HK-2 (cell line): ENCODE measurements around the gene C2CD4C.
"Not testable (repeated sequence)": the region's sequence is repeated elsewhere in the genome, so short reads cannot be mapped to it uniquely, and the experiment has no call there.

Source experiments
- DNase-seq: peaks from one replicate; pipeline ENCODE4 v3.0.0-alpha.2; 2018; ENCODE audit not compliant: unreplicated experiment

C2CD4C gene

GRCh38 chr19:408902-409515, at the start of gene C2CD4C:
TSS of gene C2CD4C (minus strand) at chr19:409147. CDS start at chr19:408361, 786 bp downstream.
- no peak for DNase-seq

GRCh38 chr19:458091-459042, 49.4 kb upstream of the C2CD4C start:
- no peak for DNase-seq

GRCh38 chr19:457636-458035, 48.7 kb upstream of the C2CD4C start:
- no peak for DNase-seq

GRCh38 chr19:456547-457110, 47.7 kb upstream of the C2CD4C start:
- no peak for DNase-seq

- DNase-seq = no peak
These were observed 47.1 kb upstream of the C2CD4C start for GRCh38 chr19:455851-456546.

GRCh38 chr19:455031-455705, 46.2 kb upstream of the C2CD4C start:
- no peak for DNase-seq

- DNase-seq = no peak
These were observed 44.7 kb upstream of the C2CD4C start for GRCh38 chr19:453606-454005.

GRCh38 chr19:452829-453228, 43.9 kb upstream of the C2CD4C start:
- no peak for DNase-seq

- not testable (repeated sequence) for DNase-seq
These were observed 42.0 kb upstream of the C2CD4C start for GRCh38 chr19:450912-451481.

- DNase-seq = no peak
These were observed 41.0 kb upstream of the C2CD4C start for GRCh38 chr19:449916-450315.

- no peak for DNase-seq
These were observed 39.0 kb upstream of the C2CD4C start for GRCh38 chr19:447816-448560.

- DNase-seq = no peak
These were observed 38.1 kb upstream of the C2CD4C start for GRCh38 chr19:447064-447426.

GRCh38 chr19:444677-445210, 35.8 kb upstream of the C2CD4C start:
- DNase-seq = no peak

- DNase-seq = no peak
These were observed 34.1 kb upstream of the C2CD4C start for GRCh38 chr19:443005-443404.

GRCh38 chr19:442085-442484, 33.1 kb upstream of the C2CD4C start:
- DNase-seq = no peak

GRCh38 chr19:441213-441836, 32.4 kb upstream of the C2CD4C start:
- no peak for DNase-seq

- no peak for DNase-seq
These were observed 31.7 kb upstream of the C2CD4C start for GRCh38 chr19:440391-441212.

GRCh38 chr19:439167-439900, 30.4 kb upstream of the C2CD4C start:
- DNase-seq = no peak
